ENCODE results near the gene WASF2. TPM values are rescaled to one million over a fixed set of nuclear protein-coding genes. Genes with fewer than 3 reads are reported as not detected.

WASF2 gene
- total RNA-seq, 1 donor from 2014 or later, result 27.9 TPM

GRCh38 chr1:27448982-27449381 lies 41.0 kb downstream of the WASF2 start:
- TF ChIP-seq, protein P1, sequence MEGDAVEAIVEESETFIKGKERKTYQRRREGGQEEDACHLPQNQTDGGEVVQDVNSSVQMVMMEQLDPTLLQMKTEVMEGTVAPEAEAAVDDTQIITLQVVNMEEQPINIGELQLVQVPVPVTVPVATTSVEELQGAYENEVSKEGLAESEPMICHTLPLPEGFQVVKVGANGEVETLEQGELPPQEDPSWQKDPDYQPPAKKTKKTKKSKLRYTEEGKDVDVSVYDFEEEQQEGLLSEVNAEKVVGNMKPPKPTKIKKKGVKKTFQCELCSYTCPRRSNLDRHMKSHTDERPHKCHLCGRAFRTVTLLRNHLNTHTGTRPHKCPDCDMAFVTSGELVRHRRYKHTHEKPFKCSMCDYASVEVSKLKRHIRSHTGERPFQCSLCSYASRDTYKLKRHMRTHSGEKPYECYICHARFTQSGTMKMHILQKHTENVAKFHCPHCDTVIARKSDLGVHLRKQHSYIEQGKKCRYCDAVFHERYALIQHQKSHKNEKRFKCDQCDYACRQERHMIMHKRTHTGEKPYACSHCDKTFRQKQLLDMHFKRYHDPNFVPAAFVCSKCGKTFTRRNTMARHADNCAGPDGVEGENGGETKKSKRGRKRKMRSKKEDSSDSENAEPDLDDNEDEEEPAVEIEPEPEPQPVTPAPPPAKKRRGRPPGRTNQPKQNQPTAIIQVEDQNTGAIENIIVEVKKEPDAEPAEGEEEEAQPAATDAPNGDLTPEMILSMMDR (conservative IDR thresholded peaks at IDR 0.05; ENCODE audit: low read depth, low read length), result no peak
- H3K4me3 ChIP-seq (ENCODE audit: low read depth, low read length), result no peak overlapping the region
- DNase-seq (ENCODE audit: low read depth), result no peak

GRCh38 chr1:27447883-27448282 lies 42.1 kb downstream of the WASF2 start:
- no peak for DNase-seq (ENCODE audit: low read depth)
- TF ChIP-seq, protein P1 (conservative IDR thresholded peaks at IDR 0.05; ENCODE audit: low read depth, low read length), result no peak
- H3K4me3 ChIP-seq (ENCODE audit: low read depth, low read length), result no peak overlapping the region

DNA sequence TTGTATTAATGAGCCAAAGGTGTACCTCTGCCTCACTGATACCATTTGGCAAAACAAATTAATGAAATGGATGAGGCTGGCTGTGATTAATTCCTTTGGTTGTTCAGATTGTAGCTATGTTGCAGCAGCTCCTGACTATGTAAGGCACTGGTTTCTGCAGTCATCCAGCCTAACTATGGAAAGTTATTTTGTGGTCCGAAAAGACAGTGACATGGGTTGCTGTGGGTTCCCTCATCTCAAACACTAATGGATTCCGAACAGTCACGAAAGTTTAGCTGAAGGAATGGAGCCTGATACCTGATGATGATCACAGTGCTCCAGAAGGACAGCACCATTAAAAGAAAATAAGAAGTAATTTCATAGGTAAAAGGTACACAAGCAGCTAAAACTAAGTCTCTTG lies 42.6 kb downstream of the WASF2 start:
- no peak overlapping the region for H3K4me3 ChIP-seq (ENCODE audit: low read depth, low read length)
- TF ChIP-seq, protein P1 (conservative IDR thresholded peaks at IDR 0.05; ENCODE audit: low read depth, low read length), result no peak
- DNase-seq (ENCODE audit: low read depth), result no peak

DNA sequence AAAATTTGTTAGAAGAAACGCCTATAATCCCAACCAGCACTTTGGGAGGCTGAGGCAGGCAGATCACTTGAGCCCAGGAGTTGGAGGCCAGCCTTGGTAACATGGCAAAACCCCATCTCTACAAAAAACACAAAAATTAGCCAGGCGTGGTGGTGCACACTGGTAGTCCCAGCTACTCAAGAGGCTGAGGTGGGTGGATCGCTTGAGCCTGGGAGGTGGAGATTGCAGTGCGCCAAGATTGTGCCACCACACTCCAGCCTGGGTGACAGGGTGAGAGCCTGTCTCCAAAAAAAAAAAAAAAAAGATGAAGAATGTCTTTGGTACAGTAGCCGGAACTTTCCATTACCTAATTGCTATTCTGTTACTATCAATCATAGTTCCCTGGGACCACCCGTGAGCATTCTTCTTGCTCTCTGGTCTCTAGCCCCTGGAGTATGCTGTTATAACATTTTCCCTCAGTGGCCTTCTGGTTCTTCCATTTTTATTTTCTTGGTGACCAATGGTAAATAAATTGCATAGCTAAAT lies 43.4 kb downstream of the WASF2 start:
- DNase-seq (ENCODE audit: low read depth), result no peak
- H3K4me3 ChIP-seq (ENCODE audit: low read depth, low read length), result no peak overlapping the region
- TF ChIP-seq, protein P1 (conservative IDR thresholded peaks at IDR 0.05; ENCODE audit: low read depth, low read length), result no peak

GRCh38 chr1:27445177-27445936 lies 44.6 kb downstream of the WASF2 start:
- H3K4me3 ChIP-seq (ENCODE audit: low read depth, low read length), result no peak overlapping the region
- DNase-seq (ENCODE audit: low read depth), result no peak
- TF ChIP-seq, protein P1 (conservative IDR thresholded peaks at IDR 0.05; ENCODE audit: low read depth, low read length), result no peak

GRCh38 chr1:27444632-27445031 lies 45.3 kb downstream of the WASF2 start:
- DNase-seq (ENCODE audit: low read depth), result no peak
- TF ChIP-seq, protein P1 (conservative IDR thresholded peaks at IDR 0.05; ENCODE audit: low read depth, low read length), result no peak
- H3K4me3 ChIP-seq (ENCODE audit: low read depth, low read length), result no peak overlapping the region

DNA sequence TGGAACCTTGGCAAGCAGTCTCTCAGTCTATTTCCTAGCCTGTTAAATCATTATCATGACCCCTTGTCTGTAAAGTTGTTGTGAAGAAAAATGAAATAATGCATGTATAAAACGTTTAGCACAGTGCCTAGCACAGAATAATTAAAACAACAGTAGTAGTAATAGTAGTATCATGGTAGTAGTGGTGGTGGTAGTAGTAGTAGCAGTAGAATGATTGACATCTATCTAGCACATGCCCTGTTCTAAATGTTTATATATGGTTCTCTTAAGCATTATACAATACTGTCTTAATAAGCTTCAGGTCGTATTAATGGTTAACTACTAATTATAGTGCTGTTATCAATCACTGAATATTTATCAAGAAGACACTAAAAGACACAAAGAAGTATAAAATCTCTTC lies 50.8 kb downstream of the WASF2 start:
- no peak for DNase-seq (ENCODE audit: low read depth)
- TF ChIP-seq, protein P1 (conservative IDR thresholded peaks at IDR 0.05; ENCODE audit: low read depth, low read length), result no peak
- H3K4me3 ChIP-seq (ENCODE audit: low read depth, low read length), result no peak overlapping the region
